H1 (cell line): ENCODE results near the gene SLC12A2. TPM values are rescaled to one million over a fixed set of nuclear protein-coding genes. Genes with fewer than 3 reads are reported as not detected.

Experiments
- CTCF ChIA-PET: fragments of 300-600 bp; sonication (Branson Sonifier 250); formaldehyde crosslinking; loops from one replicate; lab custom pipeline; 2021; ENCODE audit not compliant: partially characterized antibody; lab: Charles Lee
- POLR2A ChIA-PET: fragments of 300-600 bp; sonication (Branson Sonifier 250); formaldehyde crosslinking; loops from one replicate; lab custom pipeline; 2021; ENCODE audit warnings: inconsistent platforms; ENCODE audit not compliant: partially characterized antibody; lab: Charles Lee
- DNase-seq, 2 experiments: peaks; one replicate each; pipeline versions ENCODE4 v3.0.0 to v3.0.0-alpha.2; 2010 to 2022; ENCODE audit warnings: low spot score in 2 of 2, low read depth in 1 of 2, mixed read lengths in 1 of 2
- FAIRE-seq: peaks from 2 replicates; lab custom pipeline; 2011; peaks lifted over from hg19 to GRCh38; lab: Jason Lieb, UNC
- H2AFZ ChIP-seq: 2 replicates; pipeline ENCODE4 v1.8.1; 2012; ENCODE audit warnings: low read length, inconsistent platforms
- H2AK5ac ChIP-seq: 2 replicates; pipeline ENCODE4 v1.6.1; 2013; ENCODE audit warnings: low read depth, low read length
- H2BK120ac ChIP-seq: replicated peaks from 2 replicates; pipeline ENCODE3; 2013; ENCODE audit warnings: low read depth, low read length, inconsistent platforms
- H2BK12ac ChIP-seq: 2 replicates; pipeline ENCODE4 v1.6.1; 2013; ENCODE audit warnings: low read depth, low read length
- H2BK15ac ChIP-seq: 2 replicates; pipeline ENCODE4 v1.6.1; 2013; ENCODE audit warnings: low read length
- H2BK20ac ChIP-seq: 2 replicates; pipeline ENCODE4 v1.6.1; 2013; ENCODE audit warnings: low read length
- H2BK5ac ChIP-seq: 2 replicates; pipeline ENCODE4 v1.6.1; 2013; ENCODE audit warnings: low read depth, low read length
- H3K14ac ChIP-seq: 2 replicates; pipeline ENCODE4 v1.6.1; 2013; ENCODE audit warnings: inconsistent platforms; ENCODE audit not compliant: insufficient read length
- H3K18ac ChIP-seq: 2 replicates; pipeline ENCODE4 v1.6.1; 2013; ENCODE audit warnings: low read length; ENCODE audit errors: extremely low read depth
- H3K23ac ChIP-seq: 2 replicates; pipeline ENCODE4 v1.6.1; 2013; ENCODE audit warnings: inconsistent platforms; ENCODE audit not compliant: insufficient read length
- H3K23me2 ChIP-seq: 2 replicates; pipeline ENCODE4 v1.6.1; 2013; ENCODE audit warnings: low read depth, low read length
- H3K27ac ChIP-seq: 2 replicates; pipeline ENCODE4 v1.6.1; 2011; ENCODE audit warnings: low read depth, low read length, inconsistent platforms
- H3K27me3 ChIP-seq, 4 experiments: replicated peaks in 1 of 4; 1 replicate in 1 of 4; 2 replicates in 3 of 4; pipeline versions ENCODE4 v1.6.1 to v1.8.1; 2011 to 2013; ENCODE audit warnings: low read length in 3 of 4, mild to moderate bottlenecking in 3 of 4, inconsistent platforms in 2 of 4, mixed read lengths in 2 of 4, moderate library complexity in 1 of 4; ENCODE audit not compliant: control insufficient read depth in 3 of 4, insufficient read depth in 3 of 4; ENCODE audit errors: extremely low read depth in 1 of 4
- H3K36me3 ChIP-seq, 4 experiments: 2 replicates each; pipeline versions ENCODE4 v1.6.1 to v1.8.1; 2011 to 2013; ENCODE audit warnings: mild to moderate bottlenecking in 4 of 4, low read length in 3 of 4, moderate library complexity in 2 of 4, control low read depth in 1 of 4, inconsistent platforms in 1 of 4; ENCODE audit not compliant: insufficient read depth in 4 of 4, control insufficient read depth in 2 of 4
- H3K4ac ChIP-seq: replicated peaks from 2 replicates; pipeline ENCODE3; 2013; ENCODE audit warnings: low read length, low read depth, mixed read lengths, inconsistent platforms; ENCODE audit not compliant: insufficient read length
- H3K4me1 ChIP-seq, 4 experiments: replicated peaks in 1 of 4; 1 replicate in 1 of 4; 2 replicates in 3 of 4; pipeline versions ENCODE4 v1.6.1 to v1.8.1; 2011 to 2013; ENCODE audit warnings: low read length in 3 of 4, inconsistent platforms in 2 of 4, mixed read lengths in 1 of 4; ENCODE audit not compliant: insufficient read depth in 4 of 4, control insufficient read depth in 3 of 4
- H3K4me2 ChIP-seq, 2 experiments: 2 replicates each; pipeline versions ENCODE4 v1.6.1 to v1.8.1; 2011 to 2013; ENCODE audit warnings: low read depth in 2 of 2, low read length in 2 of 2, control low read depth in 1 of 2, inconsistent platforms in 1 of 2, mild to moderate bottlenecking in 1 of 2; ENCODE audit not compliant: insufficient read depth in 1 of 2
- H3K4me3 ChIP-seq, 4 experiments: fragments of 200-600, 300-600 bp in 1 of 4; sonication (generic), shearing (Covaris generic), sonication (Bioruptor Twin) in 1 of 4; 2 replicates each; pipeline versions ENCODE4 v1.5.1 to v1.8.1; 2011 to 2016; ENCODE audit warnings: low read length in 4 of 4, low read depth in 3 of 4, control low read depth in 2 of 4, inconsistent platforms in 2 of 4, mild to moderate bottlenecking in 2 of 4, mixed read lengths in 1 of 4, moderate library complexity in 1 of 4; ENCODE audit not compliant: insufficient read depth in 2 of 4; ENCODE audit errors: extremely low read depth in 1 of 4
- H3K56ac ChIP-seq: replicated peaks from 2 replicates; pipeline ENCODE3; 2013; ENCODE audit warnings: low read depth, mild to moderate bottlenecking, mixed read lengths, low read length, inconsistent platforms; ENCODE audit not compliant: insufficient read length
- H3K79me1 ChIP-seq: 2 replicates; pipeline ENCODE4 v1.6.1; 2013; ENCODE audit warnings: low read depth, low read length, control low read depth
- H3K79me2 ChIP-seq, 2 experiments: 2 replicates each; pipeline versions ENCODE4 v1.6.1 to v1.8.1; 2012 to 2013; ENCODE audit warnings: low read length in 2 of 2, mild to moderate bottlenecking in 2 of 2, inconsistent platforms in 1 of 2; ENCODE audit not compliant: insufficient read depth in 2 of 2, control insufficient read depth in 1 of 2
- H3K9ac ChIP-seq, 4 experiments: replicated peaks in 1 of 4; 1 replicate in 1 of 4; 2 replicates in 3 of 4; pipeline versions ENCODE4 v1.6.1 to v1.8.1; 2011 to 2013; ENCODE audit warnings: low read depth in 3 of 4, low read length in 3 of 4, control low read depth in 2 of 4, mild to moderate bottlenecking in 2 of 4, moderate library complexity in 2 of 4, inconsistent platforms in 1 of 4; ENCODE audit errors: extremely low read depth in 1 of 4
- H3K9me3 ChIP-seq, 2 experiments: 2 replicates each; pipeline versions ENCODE4 v1.6.1 to v1.8.1; 2012 to 2013; ENCODE audit warnings: mild to moderate bottlenecking in 2 of 2, moderate library complexity in 2 of 2, control low read depth in 1 of 2, inconsistent platforms in 1 of 2, low read depth in 1 of 2, low read length in 1 of 2, mixed read lengths in 1 of 2; ENCODE audit not compliant: insufficient read depth in 2 of 2
- H4K20me1 ChIP-seq, 2 experiments: replicated peaks in 1 of 2; 2 replicates each; pipeline versions ENCODE3 to v1.8.1; 2011 to 2013; ENCODE audit warnings: inconsistent platforms in 2 of 2, low read length in 2 of 2, mild to moderate bottlenecking in 1 of 2; ENCODE audit not compliant: insufficient read depth in 2 of 2, control insufficient read depth in 1 of 2
- H4K5ac ChIP-seq: 2 replicates; pipeline ENCODE4 v1.6.1; 2013; ENCODE audit warnings: low read length, low read depth, mixed read lengths, inconsistent platforms; ENCODE audit not compliant: insufficient read length
- H4K8ac ChIP-seq: 2 replicates; pipeline ENCODE4 v1.8.0; 2013; ENCODE audit warnings: mild to moderate bottlenecking, moderate library complexity, low read length, inconsistent platforms; ENCODE audit not compliant: insufficient read depth; ENCODE audit errors: extremely low read depth
- H4K91ac ChIP-seq: replicated peaks from 2 replicates; pipeline ENCODE3; 2013; ENCODE audit warnings: low read length, mixed read lengths, inconsistent platforms; ENCODE audit not compliant: insufficient read length
- MAFK ChIP-seq: IDR thresholded peaks from 2 replicates; pipeline ENCODE4 v1.6.1; 2012; ENCODE audit warnings: low read depth, mild to moderate bottlenecking, improper control_type of control experiment, low read length
- RFX5 ChIP-seq: IDR thresholded peaks from 2 replicates; pipeline ENCODE4 v1.6.1; 2011; ENCODE audit warnings: low read depth, low read length, improper control_type of control experiment, borderline replicate concordance
- SUZ12 ChIP-seq: fragments of 200-600 bp; sonication (generic); IDR thresholded peaks from 2 replicates; pipeline ENCODE4 v1.6.1; 2012; ENCODE audit warnings: mild to moderate bottlenecking, inconsistent platforms, low read length, moderate library complexity, mixed read lengths
- TEAD4 ChIP-seq: IDR thresholded peaks from 2 replicates; pipeline ENCODE4 v1.6.1; 2012; ENCODE audit warnings: low read depth, low read length, inconsistent platforms, mixed read lengths
- WGBS, 2 experiments: shearing (Covaris generic) in 1 of 2; methylation state at CpG; one replicate each; pipeline versions ENCODE4 v1.1.6 to v1.1.7; 2013 to 2015; ENCODE audit warnings: low lambda C conversion rate in 2 of 2, mixed read lengths in 2 of 2, inconsistent platforms in 1 of 2, low coverage in 1 of 2, missing lambda C conversion rate in 1 of 2; ENCODE audit not compliant: insufficient replicate concordance in 2 of 2, insufficient coverage in 1 of 2, insufficient read length in 1 of 2; ENCODE audit errors: extremely low coverage in 1 of 2, missing lambda C conversion rate in 1 of 2; 5-methylcytosine and 5-hydroxymethylcytosine counted together
- polyA plus RNA-seq, 7 experiments: library from polyadenylated mRNA; depleted of rRNA in 3 of 7; stranded (reverse) in 5 of 7; unstranded in 2 of 7; fragments of >200 nt in 5 of 7; fragments of 200-250 nt in 2 of 7; gene quantifications; 1 replicate in 5 of 7; 2 replicates in 1 of 7; 4 replicates in 1 of 7; pipeline versions ENCODE4 v1.2.1 to v1.2.3, GENCODE V29; 2011 to 2013; ENCODE audit warnings: missing spikeins in 2 of 7, mixed read lengths in 2 of 7
- total RNA-seq: library from RNA; stranded (reverse); fragmentation: NEBNext Ultra II Directional; extraction: Animal tissue kit (Norgen Biotek cat#: 25700); gene quantifications from 2 replicates; pipeline ENCODE4 v1.2.1, GENCODE V29; 2021

Gene SLC12A2
- total and polyA plus RNA-seq, 2 of the 8 experiments (the other 6 are each of a cell fraction or from before 2014, with no cell fraction given), result 2.6 to 16.2 TPM

DNA sequence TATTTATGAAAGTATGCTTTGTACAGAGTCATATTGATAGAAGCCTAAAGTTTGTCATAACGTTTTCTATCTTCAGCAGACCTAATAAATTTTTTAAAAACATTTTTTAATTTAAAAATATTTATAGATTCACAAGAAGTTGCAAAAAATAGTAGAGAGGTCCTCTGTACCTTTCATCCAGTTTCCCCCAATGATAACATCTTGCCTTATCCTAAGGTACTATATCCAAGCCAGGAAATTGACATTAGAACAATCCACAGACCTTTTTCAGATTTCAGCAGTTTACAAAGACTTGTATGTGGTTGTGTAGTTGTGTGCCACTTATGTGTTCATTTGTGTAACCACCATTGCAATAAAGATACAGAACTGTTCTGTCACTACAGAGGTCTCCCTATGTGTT is 88.5 kb downstream of the SLC12A2 start:
- Histone ChIP-seq H2BK15ac (no peak overlapping the region), H3K4ac (no peak overlapping the region), H2BK5ac (no peak overlapping the region), H2BK12ac (no peak overlapping the region), H4K20me1 (no peaks in the 10 kb centered on the region), H3K36me3 (peaks cover 0 to 3% (median 0%) of the 10 kb centered on the region in 4 experiments; a peak in 1 of 8 replicates), H3K18ac (no peak overlapping the region), H3K4me2 (no peak overlapping the region), H3K9ac (no peak overlapping the region), H3K79me1 (no peaks in the 10 kb centered on the region), H3K27ac (no peak overlapping the region), H3K56ac (no peak overlapping the region), H2AFZ (no peak overlapping the region), H3K4me1 (no peaks in the 10 kb centered on the region), H2BK20ac (no peak overlapping the region), H4K5ac (no peak overlapping the region), H4K8ac (no peak overlapping the region), H2AK5ac (no peak overlapping the region), H3K23me2 (no peaks in the 10 kb centered on the region), H3K4me3 (no peak overlapping the region), H3K27me3 (peaks cover 0 to 1% (median 0%) of the 10 kb centered on the region in 4 experiments; a peak in 1 of 7 replicates), H2BK120ac (no peak overlapping the region), H3K23ac (no peak overlapping the region), H3K9me3 (no peaks in the 10 kb centered on the region), H3K14ac (no peak overlapping the region), H4K91ac (no peak overlapping the region), H3K79me2 (no peaks in the 10 kb centered on the region)
- WGBS, 2 experiments, result 68% methylated on average over 1 of the region's 1 CpG; no CpG with 5 or more reads in 1 of the 2 experiments
- CTCF ChIA-PET, result no interaction called here
- POLR2A ChIA-PET, result no interaction called here
- DNase-seq (no peak), FAIRE-seq (no peak)
- TF ChIP-seq TEAD4, result no peak
- no peak for TF ChIP-seq SUZ12
- TF ChIP-seq RFX5, result no peak
- no peak for TF ChIP-seq MAFK
